ENCODE measurements around the gene TLK2. TPM values are rescaled to one million over a fixed set of nuclear protein-coding genes. Genes with fewer than 3 reads are reported as not detected.

TLK2 gene
- total RNA-seq, 2 donors from 2014 or later = 39.0 to 44.1 TPM

GRCh38 chr17:62614142-62614541 is 135.5 kb downstream of the TLK2 start:
- Histone ChIP-seq H3K9me3 (no peaks in the 10 kb centered on the region), H3K9ac (ENCODE audit: low read depth in 2 of 2, low read length in 2 of 2) (no peak overlapping the region), H3K27me3 (no peaks in the 10 kb centered on the region), H3K4me1 (no peaks in the 10 kb centered on the region), H3K36me3 (peaks cover under 1% of the 10 kb centered on the region), H3K27ac (no peak overlapping the region), H3K4me3 (no peak overlapping the region)
- intact Hi-C loops (cut with DNase I) = no loop called here
- no peak for DNase-seq
- no peak for TF ChIP-seq CTCF (IDR thresholded peaks at IDR 0.05)

GRCh38 chr17:62615503-62615902 is 136.9 kb downstream of the TLK2 start:
- H3K4me3 ChIP-seq = no peak overlapping the region
- H3K4me1 ChIP-seq = no peaks in the 10 kb centered on the region
- no peaks in the 10 kb centered on the region for H3K9me3 ChIP-seq
- TF ChIP-seq CTCF (IDR thresholded peaks at IDR 0.05) = no peak
- no peaks in the 10 kb centered on the region for H3K27me3 ChIP-seq
- no peak overlapping the region for H3K9ac ChIP-seq (ENCODE audit: low read depth in 2 of 2, low read length in 2 of 2)
- no peaks in the 10 kb centered on the region for H3K36me3 ChIP-seq
- intact Hi-C loops (cut with DNase I) = no loop called here
- no peak overlapping the region for H3K27ac ChIP-seq
- DNase-seq = no peak

GRCh38 chr17:62616993-62617893 is 138.6 kb downstream of the TLK2 start:
- TF ChIP-seq CTCF (IDR thresholded peaks at IDR 0.05) = no peak
- no peaks in the 10 kb centered on the region for H3K27me3 ChIP-seq
- no peak overlapping the region for H3K4me3 ChIP-seq
- no peak for DNase-seq
- no peak overlapping the region for H3K9ac ChIP-seq (ENCODE audit: low read depth in 2 of 2, low read length in 2 of 2)
- intact Hi-C loops (cut with DNase I) = no loop called here
- H3K9me3 ChIP-seq = no peaks in the 10 kb centered on the region
- H3K36me3 ChIP-seq = no peaks in the 10 kb centered on the region
- no peak overlapping the region for H3K27ac ChIP-seq
- no peaks in the 10 kb centered on the region for H3K4me1 ChIP-seq

GRCh38 chr17:62617894-62618472 is 139.4 kb downstream of the TLK2 start:
- Histone ChIP-seq H3K27me3 (no peaks in the 10 kb centered on the region), H3K9ac (ENCODE audit: low read depth in 2 of 2, low read length in 2 of 2) (no peak overlapping the region), H3K27ac (no peak overlapping the region), H3K4me1 (no peaks in the 10 kb centered on the region), H3K4me3 (no peak overlapping the region), H3K9me3 (no peaks in the 10 kb centered on the region), H3K36me3 (no peaks in the 10 kb centered on the region)
- no peak for DNase-seq
- intact Hi-C loops (cut with DNase I) = no loop called here
- no peak for TF ChIP-seq CTCF (IDR thresholded peaks at IDR 0.05)

GRCh38 chr17:62618647-62619416 is 140.2 kb downstream of the TLK2 start:
- Histone ChIP-seq H3K9me3 (no peaks in the 10 kb centered on the region), H3K36me3 (no peaks in the 10 kb centered on the region), H3K4me3 (no peak overlapping the region), H3K27me3 (no peaks in the 10 kb centered on the region), H3K9ac (ENCODE audit: low read depth in 2 of 2, low read length in 2 of 2) (no peak overlapping the region), H3K27ac (no peak overlapping the region), H3K4me1 (no peaks in the 10 kb centered on the region)
- intact Hi-C loops (cut with DNase I) = no loop called here
- no peak for DNase-seq
- TF ChIP-seq CTCF (IDR thresholded peaks at IDR 0.05) = no peak
